ENCODE measurements around the gene PTPN18.
A peak's percentile ranks its signal among the peaks of the same experiment; 100 is the strongest.
"Not testable (repeated sequence)": the region's sequence is repeated elsewhere in the genome, so short reads cannot be mapped to it uniquely, and the experiment has no call there.

PTPN18 gene

DNA sequence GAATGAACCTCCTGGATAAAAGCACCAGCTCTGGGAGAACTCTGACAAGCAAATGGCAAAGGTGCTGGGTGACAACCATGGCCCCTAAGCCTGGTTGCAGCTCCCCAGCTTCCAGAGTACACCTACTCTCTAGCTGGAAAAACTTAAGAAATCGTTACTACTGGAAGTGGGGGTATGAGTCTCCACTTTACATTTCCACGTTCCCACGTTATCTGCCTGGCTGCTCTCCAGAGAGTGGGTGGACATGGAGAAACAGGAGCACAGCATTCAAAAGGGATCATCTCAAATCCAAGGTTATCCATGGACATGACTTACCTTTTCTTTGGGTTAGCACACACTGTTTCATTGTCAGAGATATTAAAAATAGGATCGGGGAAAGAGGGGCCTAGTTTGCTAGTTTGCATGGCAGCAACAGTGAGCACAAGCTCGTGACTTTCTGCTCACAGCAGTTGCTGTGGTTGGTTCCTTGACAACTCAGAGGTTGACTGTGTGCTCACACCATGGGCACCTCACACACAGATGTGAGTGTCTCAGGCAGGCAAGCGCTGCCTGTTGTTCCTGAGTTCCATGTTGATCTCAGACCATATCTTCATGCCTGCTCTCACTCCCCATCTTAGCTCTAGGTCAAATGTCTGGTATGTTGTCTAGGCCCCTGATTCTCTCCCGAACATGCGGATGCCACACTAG lies 32.5 kb downstream of the PTPN18 start:
- no peaks in the 10 kb centered on the region for H3K27me3 Mint-ChIP-seq
- no peak overlapping the region for H3K4me3 Mint-ChIP-seq
- H3K4me1 Mint-ChIP-seq (ENCODE audit: low read depth) = peaks cover 73% of the 10 kb centered on the region
- no peaks in the 10 kb centered on the region for H3K9me3 Mint-ChIP-seq
- peak overlapping the region; percentile 98 for H3K27ac Mint-ChIP-seq
- intact Hi-C loops (cut with micrococcal nuclease) = no loop called here
- H3K36me3 Mint-ChIP-seq (ENCODE audit: low read depth) = peaks cover 42% of the 10 kb centered on the region

DNA sequence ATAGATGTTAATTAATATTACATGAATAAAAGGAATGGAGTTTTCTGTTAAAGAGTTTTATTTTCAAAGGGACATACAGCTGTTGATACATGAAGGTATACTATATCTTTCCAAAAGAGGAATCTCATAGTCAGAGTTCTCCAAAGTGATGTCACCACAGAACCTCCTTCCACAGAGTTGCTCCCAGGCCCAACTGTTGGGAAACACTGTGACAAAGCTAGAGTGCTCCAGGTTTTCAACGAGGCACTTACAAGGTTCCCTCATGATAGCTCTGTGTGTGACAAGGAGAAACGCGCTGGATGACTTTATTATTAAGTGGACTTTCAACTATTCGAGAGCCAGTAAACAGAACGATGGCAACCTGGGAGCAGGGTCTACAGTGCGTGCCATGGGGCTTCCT lies 33.5 kb downstream of the PTPN18 start:
- peaks cover 42% of the 10 kb centered on the region for H3K36me3 Mint-ChIP-seq (ENCODE audit: low read depth)
- H3K9me3 Mint-ChIP-seq = no peaks in the 10 kb centered on the region
- peaks cover 73% of the 10 kb centered on the region for H3K4me1 Mint-ChIP-seq (ENCODE audit: low read depth)
- H3K27ac Mint-ChIP-seq = peak overlapping the region; percentile 98
- intact Hi-C loops (cut with micrococcal nuclease) = no loop called here
- no peak overlapping the region for H3K4me3 Mint-ChIP-seq
- no peaks in the 10 kb centered on the region for H3K27me3 Mint-ChIP-seq

- Mint-ChIP-seq H3K27ac (peak overlapping the region; percentile 98), H3K36me3 (ENCODE audit: low read depth) (peaks cover 42% of the 10 kb centered on the region), H3K4me1 (ENCODE audit: low read depth) (peaks cover 73% of the 10 kb centered on the region), H3K9me3 (no peaks in the 10 kb centered on the region), H3K27me3 (no peaks in the 10 kb centered on the region), H3K4me3 (no peak overlapping the region)
- intact Hi-C loops (cut with micrococcal nuclease) = loop anchor here (1.0 kb wide), 1 partner anchor 17 kb away; no protein-coding TSS in a partner anchor
Measured at GRCh38 chr2:130389783-130390182, 33.9 kb downstream of the PTPN18 start.

GRCh38 chr2:130390460-130391057 lies 34.7 kb downstream of the PTPN18 start:
- H3K4me3 Mint-ChIP-seq = peak overlapping the region; percentile 85
- peaks cover 42% of the 10 kb centered on the region for H3K36me3 Mint-ChIP-seq (ENCODE audit: low read depth)
- no peaks in the 10 kb centered on the region for H3K9me3 Mint-ChIP-seq
- no peaks in the 10 kb centered on the region for H3K27me3 Mint-ChIP-seq
- peaks cover 67% of the 10 kb centered on the region for H3K4me1 Mint-ChIP-seq (ENCODE audit: low read depth)
- intact Hi-C loops (cut with micrococcal nuclease) = loop anchor here (1.0 kb wide), 2 partner anchors 18 to 48 kb away; partner anchors contain the start of gene IMP4
- peak overlapping the region; percentile 98 for H3K27ac Mint-ChIP-seq

GRCh38 chr2:130391058-130391871 lies 35.4 kb downstream of the PTPN18 start:
- intact Hi-C loops (cut with micrococcal nuclease) = loop anchor here (1.0 kb wide), 1 partner anchor 49 kb away; the partner anchor contains the start of gene IMP4
- Mint-ChIP-seq H3K9me3 (no peaks in the 10 kb centered on the region), H3K36me3 (ENCODE audit: low read depth) (peaks cover 39% of the 10 kb centered on the region), H3K4me3 (peak overlapping the region; percentile 85), H3K27ac (peak overlapping the region; percentile 98), H3K27me3 (no peaks in the 10 kb centered on the region), H3K4me1 (ENCODE audit: low read depth) (peaks cover 63% of the 10 kb centered on the region)

DNA sequence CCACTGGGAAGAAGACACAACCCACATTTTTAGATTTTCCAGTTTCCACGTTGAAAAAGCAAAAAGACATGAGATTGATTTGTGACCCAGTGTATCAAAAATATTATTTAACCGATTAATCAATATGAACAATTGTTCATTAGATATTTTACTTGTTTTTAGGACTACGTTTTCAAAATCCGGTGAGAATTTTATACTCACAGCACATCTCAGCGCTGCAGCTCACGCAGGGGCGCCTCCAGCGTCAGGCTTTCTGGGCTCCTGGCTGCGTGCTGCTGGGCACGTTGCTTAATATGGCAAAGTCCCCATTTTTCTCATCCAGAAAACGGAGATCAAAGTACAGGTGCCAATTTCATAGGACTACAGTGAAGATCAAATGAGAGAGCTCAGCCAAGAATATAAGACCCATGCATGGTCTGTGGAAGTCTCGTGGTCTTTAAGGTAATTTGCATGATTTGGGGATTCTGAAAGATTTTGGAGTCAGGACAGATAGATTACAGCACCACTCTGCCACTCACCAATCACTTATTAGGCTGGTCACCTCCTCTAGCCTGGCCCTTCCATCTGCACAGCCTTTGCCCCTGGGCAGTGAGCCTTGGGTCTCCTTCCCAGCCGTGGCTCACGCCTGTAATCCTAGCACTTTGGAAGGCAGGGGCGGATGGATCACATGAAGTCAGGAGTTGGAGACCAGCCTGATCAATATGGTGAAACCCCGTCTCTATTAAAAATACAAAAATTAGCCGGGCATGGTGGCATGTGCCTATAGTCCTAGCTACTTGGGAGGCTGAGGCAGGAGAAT lies 36.2 kb downstream of the PTPN18 start:
- intact Hi-C loops (cut with micrococcal nuclease) = loop anchor here (1.0 kb wide), 1 partner anchor 50 kb away; the partner anchor contains the start of gene IMP4

DNA sequence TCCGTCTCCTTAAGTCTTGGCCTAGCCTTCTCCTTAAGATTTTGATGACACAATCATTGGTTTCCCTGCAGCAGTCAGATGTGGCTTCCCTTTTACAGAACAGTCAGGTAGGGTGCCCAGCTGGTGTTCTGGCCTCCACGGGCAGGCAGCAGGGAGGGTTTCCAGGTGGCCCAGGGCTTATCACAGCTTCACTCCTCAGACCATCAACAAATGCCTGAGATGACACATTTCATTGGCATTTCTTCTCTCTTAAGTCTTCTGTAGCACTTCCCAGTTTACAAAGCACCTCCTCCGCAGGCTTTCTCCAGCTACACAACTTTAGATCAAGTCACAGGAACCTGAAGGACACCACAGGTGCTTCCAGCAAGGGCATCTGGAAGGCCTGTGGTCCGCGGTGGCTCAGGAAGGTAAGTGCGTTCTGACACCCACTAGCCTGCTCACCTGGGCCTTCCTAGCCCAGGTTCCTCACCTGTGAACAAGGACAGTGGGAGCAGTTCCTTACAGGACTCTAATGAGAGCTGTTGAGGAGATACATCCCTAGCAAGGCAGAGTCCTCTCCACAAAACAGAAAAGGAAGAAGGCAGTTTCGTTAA lies 37.6 kb downstream of the PTPN18 start:
- Mint-ChIP-seq H3K27ac (no peak overlapping the region), H3K9me3 (no peaks in the 10 kb centered on the region), H3K4me1 (ENCODE audit: low read depth) (peaks cover 46% of the 10 kb centered on the region), H3K4me3 (no peak overlapping the region), H3K36me3 (ENCODE audit: low read depth) (peaks cover 18% of the 10 kb centered on the region), H3K27me3 (peaks cover 3% of the 10 kb centered on the region)
- intact Hi-C loops (cut with micrococcal nuclease) = no loop called here

More for the DNA sequence above, 36.2 kb downstream of the PTPN18 start:
- Mint-ChIP-seq H3K27me3 (no peaks in the 10 kb centered on the region), H3K9me3 (no peaks in the 10 kb centered on the region), H3K4me1 (ENCODE audit: low read depth) (peaks cover 60% of the 10 kb centered on the region), H3K4me3 (peak overlapping the region; percentile 85), H3K27ac (peak overlapping the region; percentile 98), H3K36me3 (ENCODE audit: low read depth) (peaks cover 32% of the 10 kb centered on the region)

DNA sequence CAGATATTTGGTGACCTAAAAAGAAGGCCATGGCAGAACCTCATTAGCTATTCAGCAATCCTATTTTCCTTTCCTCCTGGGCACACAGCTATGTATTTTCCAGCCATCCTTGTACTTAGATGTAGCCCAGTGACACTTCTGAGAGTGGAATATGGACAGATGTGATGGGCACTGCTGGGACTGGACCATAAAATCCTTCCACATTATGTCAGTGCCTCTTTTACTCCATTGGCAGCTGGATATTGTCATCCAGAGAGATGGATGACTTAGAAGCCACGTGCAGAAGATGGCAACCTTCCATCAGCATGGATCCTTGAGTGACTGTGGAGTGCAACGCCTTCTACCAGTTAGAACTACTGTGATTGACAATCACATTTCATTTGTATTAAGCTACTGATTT lies 50.4 kb downstream of the PTPN18 start:
- H3K36me3 Mint-ChIP-seq (ENCODE audit: low read depth); intact Hi-C loops (cut with micrococcal nuclease); H3K27me3 Mint-ChIP-seq; H3K4me1 Mint-ChIP-seq (ENCODE audit: low read depth); H3K27ac Mint-ChIP-seq; H3K4me3 Mint-ChIP-seq; H3K9me3 Mint-ChIP-seq: not testable (repeated sequence)

- intact Hi-C loops (cut with micrococcal nuclease); H3K9me3 Mint-ChIP-seq; H3K27me3 Mint-ChIP-seq: not testable (repeated sequence)
Measured at GRCh38 chr2:130416693-130417092, 60.8 kb downstream of the PTPN18 start.

GRCh38 chr2:130418845-130419244 lies 63.0 kb downstream of the PTPN18 start:
- intact Hi-C loops (cut with micrococcal nuclease); H3K27ac Mint-ChIP-seq; H3K9me3 Mint-ChIP-seq; H3K4me1 Mint-ChIP-seq (ENCODE audit: low read depth); H3K4me3 Mint-ChIP-seq; H3K36me3 Mint-ChIP-seq (ENCODE audit: low read depth): not testable (repeated sequence)
- H3K27me3 Mint-ChIP-seq = peaks cover 16% of the 10 kb centered on the region

More at GRCh38 chr2:130416693-130417092, 60.8 kb downstream of the PTPN18 start:
- H3K36me3 Mint-ChIP-seq (ENCODE audit: low read depth); H3K4me3 Mint-ChIP-seq; H3K4me1 Mint-ChIP-seq (ENCODE audit: low read depth); H3K27ac Mint-ChIP-seq: not testable (repeated sequence)

All from dendritic cell treated with granulocyte-macrophage colony-stimulating factor and Interleukin-4, amounts not matched to agents 40 ng/mL and 50 ng/mL, for 4 days (primary cell).